Natural killer cell treated with Interleukin-12 subunit alpha and Interleukin-12 subunit beta and Interleukin-15 and Interleukin-18, amount 100 ng/mL, for 72 hours (primary cell): ENCODE results near the gene SLC12A3. TPM values are rescaled to one million over a fixed set of nuclear protein-coding genes. Genes with fewer than 3 reads are reported as not detected.
A peak's percentile ranks its signal among the peaks of the same experiment; 100 is the strongest.

Experiments
- ATAC-seq, 2 donors: fragments of 150-1000 bp; cut with Tn5 transposase in 1 of 2; sonication (Bioruptor Pico), chemical (Tn5 transposase) in 1 of 2; 2 replicates each; pipeline ENCODE4 v1.10.0; 2021
- DNase-seq: peaks from one replicate; pipeline ENCODE4 v3.0.0; 2022; ENCODE audit warnings: low spot score
- H3K27ac Mint-ChIP-seq, 2 donors: 1 replicate in 1 of 2; 2 replicates in 1 of 2; pipeline ENCODE4 v1.8.0; 2022; ENCODE audit warnings: mixed read lengths in 2 of 2, mild to moderate bottlenecking in 1 of 2, moderate library complexity in 1 of 2
- H3K27me3 Mint-ChIP-seq, 2 donors: 1 replicate in 1 of 2; 2 replicates in 1 of 2; pipeline ENCODE4 v1.8.0; 2022; ENCODE audit warnings: mixed read lengths in 2 of 2
- H3K36me3 Mint-ChIP-seq: one replicate; pipeline ENCODE4 v1.8.0; 2022; ENCODE audit warnings: mixed read lengths
- H3K4me1 Mint-ChIP-seq, 2 donors: 1 replicate in 1 of 2; 2 replicates in 1 of 2; pipeline ENCODE4 v1.8.0; 2022; ENCODE audit warnings: low read depth in 2 of 2, mixed read lengths in 2 of 2, mild to moderate bottlenecking in 1 of 2
- H3K4me3 Mint-ChIP-seq: one replicate; pipeline ENCODE4 v1.8.0; 2022; ENCODE audit warnings: mixed read lengths
- H3K9me3 Mint-ChIP-seq: 2 replicates; pipeline ENCODE4 v1.8.0; 2022; ENCODE audit warnings: mixed read lengths
- total RNA-seq, 2 donors: library from RNA; stranded (reverse); gene quantifications; one replicate each; pipeline ENCODE4 v1.2.3, GENCODE V29; 2022

Gene SLC12A3
- total RNA-seq, 2 donors from 2014 or later = not detected

GRCh38 chr16:56948234-56948633 is 83.2 kb downstream of the SLC12A3 start:
- ATAC-seq (no peak), DNase-seq (no peak)
- H3K4me3 Mint-ChIP-seq = no peak overlapping the region
- H3K4me1 Mint-ChIP-seq = peaks cover 23 to 27% of the 10 kb centered on the region in 2 donors
- H3K27me3 Mint-ChIP-seq = no peaks in the 10 kb centered on the region
- H3K36me3 Mint-ChIP-seq = peaks cover under 1% of the 10 kb centered on the region
- no peak overlapping the region for H3K27ac Mint-ChIP-seq
- no peaks in the 10 kb centered on the region for H3K9me3 Mint-ChIP-seq

GRCh38 chr16:56950051-56950450 is 85.0 kb downstream of the SLC12A3 start:
- H3K27me3 Mint-ChIP-seq = no peaks in the 10 kb centered on the region
- ATAC-seq (no peak), DNase-seq (no peak)
- H3K4me3 Mint-ChIP-seq = no peak overlapping the region
- peak overlapping the region; percentile 29 to 38 for H3K27ac Mint-ChIP-seq
- no peaks in the 10 kb centered on the region for H3K36me3 Mint-ChIP-seq
- H3K9me3 Mint-ChIP-seq = no peaks in the 10 kb centered on the region
- H3K4me1 Mint-ChIP-seq = peaks cover 16 to 18% of the 10 kb centered on the region in 2 donors

- H3K27ac Mint-ChIP-seq = peak overlapping the region; percentile 29 to 38
- H3K36me3 Mint-ChIP-seq = no peaks in the 10 kb centered on the region
- peaks cover 14 to 18% of the 10 kb centered on the region in 2 donors for H3K4me1 Mint-ChIP-seq
- no peak overlapping the region for H3K4me3 Mint-ChIP-seq
- DNase-seq (no peak), ATAC-seq (no peak)
- H3K9me3 Mint-ChIP-seq = no peaks in the 10 kb centered on the region
- H3K27me3 Mint-ChIP-seq = no peaks in the 10 kb centered on the region
Measured at GRCh38 chr16:56950455-56950854, 85.4 kb downstream of the SLC12A3 start.

GRCh38 chr16:56950881-56951771 is 86.1 kb downstream of the SLC12A3 start:
- ATAC-seq (peak; percentile 76 to 81), DNase-seq (no peak)
- peaks cover 14 to 18% of the 10 kb centered on the region in 2 donors for H3K4me1 Mint-ChIP-seq
- no peaks in the 10 kb centered on the region for H3K36me3 Mint-ChIP-seq
- no peaks in the 10 kb centered on the region for H3K27me3 Mint-ChIP-seq
- no peaks in the 10 kb centered on the region for H3K9me3 Mint-ChIP-seq
- peak overlapping the region; percentile 29 to 38 for H3K27ac Mint-ChIP-seq
- H3K4me3 Mint-ChIP-seq = no peak overlapping the region

- no peaks in the 10 kb centered on the region for H3K36me3 Mint-ChIP-seq
Measured at GRCh38 chr16:56953006-56953405, 88.0 kb downstream of the SLC12A3 start.

GRCh38 chr16:56956076-56956475 is 91.1 kb downstream of the SLC12A3 start:
- peaks cover 5% of the 10 kb centered on the region in 2 donors for H3K4me1 Mint-ChIP-seq
- H3K27ac Mint-ChIP-seq = no peak overlapping the region
- DNase-seq (no peak), ATAC-seq (no peak)
- no peak overlapping the region for H3K4me3 Mint-ChIP-seq
- peaks cover 0 to 9% of the 10 kb centered on the region in 2 donors for H3K27me3 Mint-ChIP-seq
- no peaks in the 10 kb centered on the region for H3K36me3 Mint-ChIP-seq
- H3K9me3 Mint-ChIP-seq = no peaks in the 10 kb centered on the region

More at GRCh38 chr16:56953006-56953405, 88.0 kb downstream of the SLC12A3 start:
- DNase-seq = no peak
- Mint-ChIP-seq H3K4me3 (no peak overlapping the region), H3K27me3 (no peaks in the 10 kb centered on the region), H3K27ac (no peak overlapping the region), H3K9me3 (no peaks in the 10 kb centered on the region), H3K4me1 (peaks cover 14% of the 10 kb centered on the region in 2 donors)
- peak in 1 of 2 donors; percentile 3 for ATAC-seq

GRCh38 chr16:56956756-56957155 is 91.7 kb downstream of the SLC12A3 start:
- H3K36me3 Mint-ChIP-seq = no peaks in the 10 kb centered on the region
- no peaks in the 10 kb centered on the region for H3K9me3 Mint-ChIP-seq
- H3K4me3 Mint-ChIP-seq = no peak overlapping the region
- no peak for ATAC-seq
- no peak overlapping the region for H3K27ac Mint-ChIP-seq
- H3K4me1 Mint-ChIP-seq = no peaks in the 10 kb centered on the region
- DNase-seq = no peak
- peaks cover 0 to 9% of the 10 kb centered on the region in 2 donors for H3K27me3 Mint-ChIP-seq

GRCh38 chr16:56960681-56961281 is 95.8 kb downstream of the SLC12A3 start:
- ATAC-seq (no peak), DNase-seq (no peak)
- H3K9me3 Mint-ChIP-seq = no peaks in the 10 kb centered on the region
- H3K4me3 Mint-ChIP-seq = no peak overlapping the region
- H3K27me3 Mint-ChIP-seq = peaks cover 0 to 9% of the 10 kb centered on the region in 2 donors
- peaks cover 12 to 13% of the 10 kb centered on the region in 2 donors for H3K4me1 Mint-ChIP-seq
- no peak overlapping the region for H3K27ac Mint-ChIP-seq
- no peaks in the 10 kb centered on the region for H3K36me3 Mint-ChIP-seq

- Mint-ChIP-seq H3K36me3 (no peaks in the 10 kb centered on the region), H3K27ac (no peak overlapping the region), H3K4me1 (peaks cover 16 to 17% of the 10 kb centered on the region in 2 donors), H3K4me3 (no peak overlapping the region), H3K9me3 (no peaks in the 10 kb centered on the region), H3K27me3 (peaks cover 0 to 9% of the 10 kb centered on the region in 2 donors)
- ATAC-seq (no peak), DNase-seq (no peak)
Measured at GRCh38 chr16:56961386-56961785, 96.4 kb downstream of the SLC12A3 start.

GRCh38 chr16:56961851-56962281 is 96.9 kb downstream of the SLC12A3 start, which contains the start of gene CETP:
Gene CETP (plus strand): TSS chr16:56961950. CDS start chr16:56961980, 30 bp downstream.
- peaks cover 16 to 17% of the 10 kb centered on the region in 2 donors for H3K4me1 Mint-ChIP-seq
- no peak within 1 kb of the TSS for H3K4me3 Mint-ChIP-seq
- no peaks in the 10 kb centered on the region for H3K9me3 Mint-ChIP-seq
- ATAC-seq = no peak
- no peaks in the 10 kb centered on the region for H3K36me3 Mint-ChIP-seq
- H3K27ac Mint-ChIP-seq = no peak within 1 kb of the TSS
- no peak for DNase-seq
- H3K27me3 Mint-ChIP-seq = peaks cover 0 to 9% of the 10 kb centered on the region in 2 donors

- Mint-ChIP-seq H3K27ac (peak overlapping the region; percentile 27 to 64), H3K36me3 (no peaks in the 10 kb centered on the region), H3K9me3 (no peaks in the 10 kb centered on the region), H3K27me3 (peaks cover 0 to 6% of the 10 kb centered on the region in 2 donors), H3K4me3 (no peak overlapping the region), H3K4me1 (peaks cover 16 to 17% of the 10 kb centered on the region in 2 donors)
- ATAC-seq (peak; percentile 88 to 91), DNase-seq (peak; percentile 93)
Measured at GRCh38 chr16:56964243-56965148, 99.5 kb downstream of the SLC12A3 start.
